ENCODE data around the gene COL3A1.

Gene COL3A1

GRCh38 chr2:188974164-188974563 lies at the start of gene COL3A1:
Gene COL3A1 (plus strand): TSS chr2:188974373. CDS start chr2:188974490, 117 bp downstream.
- DNase-seq: peak; percentile 53

- no peak for DNase-seq
These were observed 45.5 kb upstream of the COL3A1 start for GRCh38 chr2:188928643-188929042.

GRCh38 chr2:188931361-188931760 lies 42.8 kb upstream of the COL3A1 start:
- DNase-seq: no peak

GRCh38 chr2:188937228-188938220 lies 36.6 kb upstream of the COL3A1 start:
- no peak for DNase-seq

- DNase-seq: no peak
These were observed 34.0 kb upstream of the COL3A1 start for GRCh38 chr2:188940171-188940570.

GRCh38 chr2:188944442-188944841 lies 29.7 kb upstream of the COL3A1 start:
- no peak for DNase-seq

GRCh38 chr2:188949046-188949818 lies 24.9 kb upstream of the COL3A1 start:
- DNase-seq: no peak

GRCh38 chr2:188952901-188953300 lies 21.3 kb upstream of the COL3A1 start:
- DNase-seq: no peak

- DNase-seq: no peak
These were observed 17.9 kb upstream of the COL3A1 start for GRCh38 chr2:188956290-188956689.

- no peak for DNase-seq
These were observed 17.2 kb upstream of the COL3A1 start for GRCh38 chr2:188956961-188957360.

- DNase-seq: no peak
These were observed 16.5 kb upstream of the COL3A1 start for GRCh38 chr2:188957646-188958045.

GRCh38 chr2:188963741-188964140 lies 10.4 kb upstream of the COL3A1 start:
- no peak for DNase-seq

GRCh38 chr2:188964976-188965546 lies 9.1 kb upstream of the COL3A1 start:
- DNase-seq: no peak

- DNase-seq: no peak
These were observed 8.6 kb upstream of the COL3A1 start for GRCh38 chr2:188965563-188965962.

- DNase-seq: no peak
These were observed 8.0 kb upstream of the COL3A1 start for GRCh38 chr2:188966079-188966571.

- no peak for DNase-seq
These were observed 7.3 kb upstream of the COL3A1 start for GRCh38 chr2:188966728-188967440.

GRCh38 chr2:188969236-188969635 lies 4.9 kb upstream of the COL3A1 start:
- no peak for DNase-seq

- DNase-seq: no peak
These were observed 4.5 kb upstream of the COL3A1 start for GRCh38 chr2:188969651-188970050.

GRCh38 chr2:188970211-188970610 lies 4.0 kb upstream of the COL3A1 start:
- no peak for DNase-seq

- DNase-seq: no peak
These were observed 2.7 kb upstream of the COL3A1 start for GRCh38 chr2:188971432-188971861.

- DNase-seq: no peak
These were observed 532 bp upstream of the COL3A1 start for GRCh38 chr2:188973641-188974040.

- no peak for DNase-seq
These were observed 1.4 kb downstream of the COL3A1 start for GRCh38 chr2:188975497-188976102.

Data from islet precursor cell (in vitro differentiated cells).